ENCODE results near the gene ENAH.
"Not testable (repeated sequence)": the region's sequence is repeated elsewhere in the genome, so short reads cannot be mapped to it uniquely, and the experiment has no call there.

Gene ENAH

GRCh38 chr1:225652729-225653462, at the start of gene ENAH:
TSS of gene ENAH (minus strand) at chr1:225653123. CDS start at chr1:225652690, 433 bp downstream.
- FAIRE-seq: no peak

GRCh38 chr1:225700889-225701465, 48.1 kb upstream of the ENAH start:
- FAIRE-seq: no peak

- FAIRE-seq: no peak
Observed at GRCh38 chr1:225700164-225700821, 47.4 kb upstream of the ENAH start.

GRCh38 chr1:225699336-225699735, 46.4 kb upstream of the ENAH start:
- FAIRE-seq: no peak

GRCh38 chr1:225698194-225698593, 45.3 kb upstream of the ENAH start:
- FAIRE-seq: not testable (repeated sequence)

GRCh38 chr1:225697428-225697827, 44.5 kb upstream of the ENAH start:
- no peak for FAIRE-seq

- FAIRE-seq: no peak
Observed at GRCh38 chr1:225695578-225696337, 42.8 kb upstream of the ENAH start.

GRCh38 chr1:225694151-225694603, 41.3 kb upstream of the ENAH start:
- FAIRE-seq: no peak

GRCh38 chr1:225693697-225694096, 40.8 kb upstream of the ENAH start:
- not testable (repeated sequence) for FAIRE-seq

- FAIRE-seq: no peak
Observed at GRCh38 chr1:225693085-225693696, 40.3 kb upstream of the ENAH start.

GRCh38 chr1:225692517-225692879, 39.6 kb upstream of the ENAH start:
- FAIRE-seq: no peak

- FAIRE-seq: no peak
Observed at GRCh38 chr1:225691861-225692516, 39.1 kb upstream of the ENAH start.

GRCh38 chr1:225691377-225691776, 38.5 kb upstream of the ENAH start:
- no peak for FAIRE-seq

GRCh38 chr1:225689882-225690459, 37.0 kb upstream of the ENAH start:
- FAIRE-seq: no peak

GRCh38 chr1:225688345-225688744, 35.4 kb upstream of the ENAH start:
- FAIRE-seq: no peak

GRCh38 chr1:225685476-225686176, 32.7 kb upstream of the ENAH start:
- FAIRE-seq: no peak

GRCh38 chr1:225684741-225685140, 31.8 kb upstream of the ENAH start:
- FAIRE-seq: no peak

- FAIRE-seq: no peak
Observed at GRCh38 chr1:225681231-225681630, 28.3 kb upstream of the ENAH start.

GRCh38 chr1:225678545-225678944, 25.6 kb upstream of the ENAH start:
- FAIRE-seq: no peak

- no peak for FAIRE-seq
Observed at GRCh38 chr1:225677350-225678124, 24.6 kb upstream of the ENAH start.

Data from G401.6 (cell line).